ENCODE results near the gene TBC1D17.

DNA sequence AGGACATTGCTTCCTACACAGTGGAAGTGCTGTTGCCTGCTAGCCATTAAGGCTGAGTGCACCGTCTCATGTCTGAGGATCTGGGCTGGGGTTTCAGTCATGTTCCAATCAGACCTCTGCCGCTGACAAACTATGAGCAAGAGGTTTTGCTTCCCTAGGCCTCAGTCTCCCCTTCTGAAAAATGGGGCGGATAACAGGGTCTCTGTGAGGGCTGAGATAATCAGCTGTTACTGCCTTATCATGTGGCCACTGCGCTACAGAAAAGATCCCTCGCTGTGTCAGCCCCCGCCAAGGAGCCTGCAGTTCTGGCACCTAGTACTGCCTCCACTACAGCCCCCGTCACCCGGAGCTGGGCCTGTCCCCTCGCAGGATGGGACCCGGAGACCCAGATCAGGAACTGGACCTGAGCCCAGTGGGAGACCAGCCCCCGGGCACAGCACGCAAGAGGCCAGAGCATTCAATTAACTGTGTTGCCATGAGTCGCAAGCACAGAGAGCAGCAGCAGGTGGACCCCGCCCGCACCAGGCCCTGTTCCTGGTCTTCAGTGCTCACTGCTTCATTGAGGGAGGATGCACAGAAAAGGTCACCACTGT lies 7.1 kb upstream of the TBC1D17 start:
- TF ChIP-seq, protein P1, sequence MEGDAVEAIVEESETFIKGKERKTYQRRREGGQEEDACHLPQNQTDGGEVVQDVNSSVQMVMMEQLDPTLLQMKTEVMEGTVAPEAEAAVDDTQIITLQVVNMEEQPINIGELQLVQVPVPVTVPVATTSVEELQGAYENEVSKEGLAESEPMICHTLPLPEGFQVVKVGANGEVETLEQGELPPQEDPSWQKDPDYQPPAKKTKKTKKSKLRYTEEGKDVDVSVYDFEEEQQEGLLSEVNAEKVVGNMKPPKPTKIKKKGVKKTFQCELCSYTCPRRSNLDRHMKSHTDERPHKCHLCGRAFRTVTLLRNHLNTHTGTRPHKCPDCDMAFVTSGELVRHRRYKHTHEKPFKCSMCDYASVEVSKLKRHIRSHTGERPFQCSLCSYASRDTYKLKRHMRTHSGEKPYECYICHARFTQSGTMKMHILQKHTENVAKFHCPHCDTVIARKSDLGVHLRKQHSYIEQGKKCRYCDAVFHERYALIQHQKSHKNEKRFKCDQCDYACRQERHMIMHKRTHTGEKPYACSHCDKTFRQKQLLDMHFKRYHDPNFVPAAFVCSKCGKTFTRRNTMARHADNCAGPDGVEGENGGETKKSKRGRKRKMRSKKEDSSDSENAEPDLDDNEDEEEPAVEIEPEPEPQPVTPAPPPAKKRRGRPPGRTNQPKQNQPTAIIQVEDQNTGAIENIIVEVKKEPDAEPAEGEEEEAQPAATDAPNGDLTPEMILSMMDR (IDR thresholded peaks at IDR 0.05) = no peak
- TF ChIP-seq POLR2AphosphoS5 (IDR thresholded peaks at IDR 0.05) = no peak
